ENCODE results near the gene LRRC3B.

DNA sequence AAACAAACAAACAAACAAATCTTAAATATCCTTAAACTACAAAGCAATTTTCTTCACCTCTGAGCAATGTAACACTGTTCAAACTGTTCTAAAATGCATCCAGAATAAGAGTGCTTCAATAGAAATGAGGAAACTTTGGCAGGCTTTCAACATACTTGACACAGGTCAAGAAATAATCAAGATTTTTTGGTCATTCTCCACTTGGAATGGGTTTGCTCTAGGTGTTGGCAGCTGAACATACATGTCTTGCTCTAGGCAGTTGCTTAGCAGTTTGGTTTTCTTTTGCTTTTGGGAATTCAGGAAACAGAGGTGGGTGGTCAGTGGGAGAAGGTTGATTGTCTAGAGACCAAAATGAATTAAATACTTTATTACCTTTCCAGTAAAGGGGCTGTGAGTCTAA, 1.4 kb upstream of the LRRC3B start:
- TF ChIP-seq CTCF (IDR thresholded peaks at IDR 0.05) (no peak), EZH2 (IDR thresholded peaks at IDR 0.05) (no peak), EZH2phosphoT487 (IDR thresholded peaks at IDR 0.05) (no peak)
